Large intestine (tissue), 3 donors: Measurements from ENCODE around the gene MEG3. TPM values are rescaled to one million over a fixed set of nuclear protein-coding genes. Genes with fewer than 3 reads are reported as not detected.

ENCODE experiments used
- DNase-seq, 2 donors: peaks; one replicate each; pipeline versions ENCODE4 v3.0.0 to v3.0.0-alpha.2; 2013
- H3K27ac ChIP-seq: one replicate; pipeline ENCODE4 v1.5.1; 2013; ENCODE audit warnings: low read length
- H3K27me3 ChIP-seq: 2 replicates; pipeline ENCODE4 v1.6.1; 2013; ENCODE audit warnings: low read length; ENCODE audit not compliant: control insufficient read depth, insufficient read depth
- H3K36me3 ChIP-seq: 2 replicates; pipeline ENCODE4 v1.6.1; 2013; ENCODE audit warnings: low read length; ENCODE audit not compliant: control insufficient read depth, insufficient read depth
- H3K4me1 ChIP-seq: one replicate; pipeline ENCODE4 v1.6.1; 2013; ENCODE audit warnings: low read length; ENCODE audit not compliant: control insufficient read depth, insufficient read depth
- H3K4me3 ChIP-seq: one replicate; pipeline ENCODE4 v1.5.1; 2013; ENCODE audit warnings: low read length
- H3K9me3 ChIP-seq: one replicate; pipeline ENCODE4 v1.6.1; 2013; ENCODE audit warnings: mild to moderate bottlenecking, low read depth, low read length, moderate library complexity; ENCODE audit not compliant: control insufficient read depth
- WGBS: methylation state at CpG from one replicate; pipeline ENCODE4 v1.1.5; 2013; ENCODE audit warnings: low lambda C conversion rate; ENCODE audit not compliant: insufficient coverage; 5-methylcytosine and 5-hydroxymethylcytosine counted together
- polyA plus RNA-seq: library from polyadenylated mRNA; unstranded; fragments of 120-200 nt; gene quantifications from one replicate; pipeline ENCODE4 v1.2.1, GENCODE V29; 2013

The MEG3 gene
- polyA plus RNA-seq, 1 donor, result 248 TPM

DNA sequence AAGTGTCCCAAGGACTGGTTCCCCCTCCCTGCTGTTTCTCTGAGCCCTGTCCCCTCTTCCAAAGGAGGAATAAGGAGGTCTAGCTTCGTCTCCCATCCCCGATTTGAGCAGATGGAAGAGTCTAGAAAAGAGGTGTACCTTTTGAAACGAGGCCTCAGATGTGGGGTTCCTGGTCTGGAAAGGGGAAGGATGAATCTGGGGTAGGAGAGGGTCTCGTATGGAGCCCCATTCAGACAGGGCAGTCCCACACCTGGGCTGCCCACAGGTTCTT, 13.3 kb downstream of the MEG3 start:
- no peak for DNase-seq
- no peak overlapping the region for H3K27ac ChIP-seq
- H3K4me3 ChIP-seq, result no peak overlapping the region
- no peaks in the 10 kb centered on the region for H3K27me3 ChIP-seq
- H3K9me3 ChIP-seq, result no peaks in the 10 kb centered on the region
- H3K36me3 ChIP-seq, result no peaks in the 10 kb centered on the region
- H3K4me1 ChIP-seq, result no peaks in the 10 kb centered on the region
- WGBS, result 80% methylated on average over 2 of the region's 4 CpGs

- no peak for DNase-seq
- Histone ChIP-seq H3K9me3 (no peaks in the 10 kb centered on the region), H3K27me3 (no peaks in the 10 kb centered on the region), H3K36me3 (no peaks in the 10 kb centered on the region), H3K4me1 (no peaks in the 10 kb centered on the region), H3K4me3 (no peak overlapping the region), H3K27ac (no peak overlapping the region)
- WGBS, result no CpG with 5 or more reads among the region's 14 CpGs
Measured at GRCh38 chr14:100839681-100840111, 13.8 kb downstream of the MEG3 start.

- Histone ChIP-seq H3K36me3 (peaks cover 2% of the 10 kb centered on the region), H3K9me3 (no peaks in the 10 kb centered on the region), H3K4me1 (no peaks in the 10 kb centered on the region), H3K4me3 (no peak overlapping the region), H3K27ac (no peak overlapping the region), H3K27me3 (no peaks in the 10 kb centered on the region)
- WGBS, result 40% methylated on average over 1 of the region's 21 CpGs
- DNase-seq, result no peak
Measured at GRCh38 chr14:100840286-100841065, 14.6 kb downstream of the MEG3 start.

GRCh38 chr14:100841066-100841760, 15.3 kb downstream of the MEG3 start:
- no peak for DNase-seq
- no peaks in the 10 kb centered on the region for H3K27me3 ChIP-seq
- peaks cover 2% of the 10 kb centered on the region for H3K36me3 ChIP-seq
- no peaks in the 10 kb centered on the region for H3K4me1 ChIP-seq
- H3K27ac ChIP-seq, result no peak overlapping the region
- no peaks in the 10 kb centered on the region for H3K9me3 ChIP-seq
- no peak overlapping the region for H3K4me3 ChIP-seq
- no CpG with 5 or more reads among the region's 21 CpGs for WGBS

GRCh38 chr14:100841761-100842403, 16.0 kb downstream of the MEG3 start:
- Histone ChIP-seq H3K4me3 (no peak overlapping the region), H3K36me3 (peaks cover 2% of the 10 kb centered on the region), H3K27ac (no peak overlapping the region), H3K9me3 (no peaks in the 10 kb centered on the region), H3K27me3 (no peaks in the 10 kb centered on the region), H3K4me1 (no peaks in the 10 kb centered on the region)
- no peak for DNase-seq
- no CpG with 5 or more reads among the region's 15 CpGs for WGBS

DNA sequence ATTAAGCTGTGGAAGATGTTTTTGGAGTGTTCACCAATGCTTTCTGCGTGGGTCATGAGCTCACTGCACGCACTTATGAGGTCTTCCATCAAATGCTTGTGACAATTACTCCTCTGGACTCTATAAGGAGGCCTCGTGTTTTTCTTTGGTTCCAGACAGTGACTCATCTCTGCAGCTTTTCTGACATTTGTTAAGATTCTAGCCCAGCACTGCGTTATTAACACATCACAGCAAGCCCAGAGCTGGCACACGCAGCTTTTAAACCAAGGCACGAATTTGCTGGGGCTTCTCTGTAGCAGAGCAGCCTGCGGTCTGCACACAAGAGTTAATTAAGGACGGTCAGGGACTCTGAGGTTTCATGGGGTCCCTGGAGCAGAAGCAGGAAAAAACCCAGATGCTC, 16.9 kb downstream of the MEG3 start:
- no peaks in the 10 kb centered on the region for H3K27me3 ChIP-seq
- no peak overlapping the region for H3K4me3 ChIP-seq
- WGBS, result no CpG with 5 or more reads among the region's 8 CpGs
- no peak overlapping the region for H3K27ac ChIP-seq
- peaks cover 2% of the 10 kb centered on the region for H3K36me3 ChIP-seq
- no peaks in the 10 kb centered on the region for H3K9me3 ChIP-seq
- DNase-seq, result peak in 1 of 2 donors; percentile 15
- no peaks in the 10 kb centered on the region for H3K4me1 ChIP-seq

DNA sequence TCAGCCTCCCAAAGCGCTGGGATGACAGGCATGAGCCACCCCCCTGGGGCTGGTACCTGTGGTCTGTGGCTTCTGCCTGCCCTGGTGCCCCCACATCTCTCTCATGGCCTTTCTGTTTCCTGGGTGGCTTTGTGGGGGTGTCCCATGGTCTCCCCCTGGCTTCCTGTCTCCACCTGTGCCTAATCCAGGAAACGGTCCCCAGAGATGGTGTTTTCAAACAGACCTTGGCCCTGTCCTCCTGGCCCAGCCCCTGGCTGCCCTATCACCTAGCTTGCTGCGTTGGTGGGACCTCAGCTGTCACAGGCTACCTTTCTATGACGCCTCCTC, 18.1 kb downstream of the MEG3 start:
- DNase-seq, result no peak
- no peaks in the 10 kb centered on the region for H3K27me3 ChIP-seq
- H3K36me3 ChIP-seq, result peaks cover 2% of the 10 kb centered on the region
- whole genome bisulfite sequencing, result no CpG with 5 or more reads among the region's 4 CpGs
- no peaks in the 10 kb centered on the region for H3K4me1 ChIP-seq
- H3K4me3 ChIP-seq, result no peak overlapping the region
- H3K27ac ChIP-seq, result no peak overlapping the region
- no peaks in the 10 kb centered on the region for H3K9me3 ChIP-seq

- DNase-seq, result no peak
- no peak overlapping the region for H3K4me3 ChIP-seq
- H3K27me3 ChIP-seq, result no peaks in the 10 kb centered on the region
- no peak overlapping the region for H3K27ac ChIP-seq
- H3K36me3 ChIP-seq, result peaks cover 2% of the 10 kb centered on the region
- 80% methylated on average over 1 of the region's 9 CpGs for WGBS
- no peaks in the 10 kb centered on the region for H3K4me1 ChIP-seq
- H3K9me3 ChIP-seq, result no peaks in the 10 kb centered on the region
Measured at GRCh38 chr14:100844421-100844820, 18.5 kb downstream of the MEG3 start.

DNA sequence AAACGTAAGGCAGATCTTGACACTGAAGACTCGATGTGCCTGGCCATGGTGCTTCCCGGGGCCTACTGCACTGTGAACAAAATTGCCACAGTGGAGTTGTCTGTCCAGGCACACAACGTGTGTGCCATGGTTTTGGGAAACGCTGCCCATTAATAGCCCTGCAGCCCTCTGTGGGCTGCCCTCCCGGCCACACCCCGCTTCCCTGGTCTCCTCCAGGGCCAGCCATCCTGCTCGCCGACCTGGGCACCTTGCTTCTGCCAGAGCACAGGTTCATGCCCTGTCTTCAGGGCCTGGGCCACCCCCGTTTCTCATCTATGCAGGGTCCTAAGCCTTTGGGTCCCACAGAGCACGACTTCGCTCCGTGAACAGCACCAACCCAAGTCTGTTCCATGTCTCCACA, 18.9 kb downstream of the MEG3 start:
- WGBS, result no CpG with 5 or more reads among the region's 13 CpGs
- DNase-seq, result no peak
- Histone ChIP-seq H3K27me3 (no peaks in the 10 kb centered on the region), H3K27ac (no peak overlapping the region), H3K36me3 (peaks cover 2% of the 10 kb centered on the region), H3K9me3 (no peaks in the 10 kb centered on the region), H3K4me3 (no peak overlapping the region), H3K4me1 (no peaks in the 10 kb centered on the region)

GRCh38 chr14:100845341-100845740, 19.4 kb downstream of the MEG3 start:
- Histone ChIP-seq H3K36me3 (peaks cover 2% of the 10 kb centered on the region), H3K4me1 (no peaks in the 10 kb centered on the region)
- WGBS, result no CpG with 5 or more reads among the region's 17 CpGs

More at GRCh38 chr14:100845341-100845740, 19.4 kb downstream of the MEG3 start:
- H3K27ac ChIP-seq, result no peak overlapping the region
- H3K27me3 ChIP-seq, result no peaks in the 10 kb centered on the region
- H3K9me3 ChIP-seq, result no peaks in the 10 kb centered on the region
- DNase-seq, result no peak
- H3K4me3 ChIP-seq, result no peak overlapping the region
